ENCODE results near the gene HS6ST1. TPM values are rescaled to one million over a fixed set of nuclear protein-coding genes. Genes with fewer than 3 reads are reported as not detected.

HS6ST1 gene
- total RNA-seq, 1 experiment from 2014 or later: 63.3 TPM

DNA sequence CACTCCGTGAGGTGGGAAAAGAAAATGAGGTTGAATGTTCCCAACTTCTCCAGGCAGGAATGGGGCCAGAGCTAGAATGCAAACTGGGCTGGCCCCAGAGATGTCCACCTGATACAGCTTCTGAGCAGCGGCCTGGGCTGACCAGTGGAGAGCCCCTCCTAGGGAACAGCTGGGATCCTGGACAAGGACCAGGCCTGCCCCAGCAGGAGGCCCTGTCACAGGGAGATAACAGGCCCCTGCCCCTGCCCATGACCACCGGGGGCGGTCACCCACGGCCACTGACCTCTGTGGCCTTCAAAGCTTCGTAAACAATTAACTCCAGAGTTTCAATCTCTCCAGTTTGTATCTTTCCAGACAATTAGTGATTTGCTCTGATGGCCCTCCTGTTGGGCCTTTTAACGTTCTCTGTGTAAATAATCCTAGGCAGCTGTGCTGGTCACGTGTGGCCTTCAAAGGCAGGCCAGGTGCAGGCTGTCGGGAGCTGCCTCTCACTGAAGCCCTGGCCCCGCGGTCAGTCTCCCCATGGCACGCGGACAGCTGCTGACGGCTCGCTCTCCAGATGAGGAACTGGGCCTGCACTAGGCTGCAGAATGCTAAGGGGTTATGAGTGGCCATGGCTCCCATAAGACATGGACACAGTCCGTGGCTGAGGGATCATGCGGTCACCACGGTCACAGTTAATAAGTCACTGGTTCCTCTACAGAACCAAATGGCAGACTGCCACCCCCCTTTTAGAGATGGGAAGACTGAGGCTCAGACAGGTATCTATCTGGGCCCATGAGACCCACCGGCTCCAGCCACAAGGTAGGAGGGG lies 9.2 kb downstream of the HS6ST1 start:
- BruUV-seq (replicated peaks): no TSS peak
- no peak for TF ChIP-seq EZH2 (IDR thresholded peaks at IDR 0.05; ENCODE audit: borderline replicate concordance, low read depth, low read length, poor library complexity, severe bottlenecking)
- peaks cover 3% of the 10 kb centered on the region for H3K36me3 ChIP-seq (ENCODE audit: insufficient read depth, low read length, poor library complexity, severe bottlenecking)
- no peaks in the 10 kb centered on the region for H3K9me3 ChIP-seq (ENCODE audit: low read depth, low read length, poor library complexity, severe bottlenecking)
- no peak for DNase-seq (ENCODE audit: low spot score)
- intact Hi-C loops (cut with micrococcal nuclease; ENCODE audit: unreplicated experiment): loop anchor here (10.0 kb wide), 1 partner anchor 245 kb away; no protein-coding TSS in a partner anchor
- H3K4me3 ChIP-seq (ENCODE audit: low read depth, low read length, poor library complexity, severe bottlenecking): no peak overlapping the region
- no peaks in the 10 kb centered on the region for H3K27me3 ChIP-seq (replicated peaks; ENCODE audit: insufficient read depth, low read depth, low read length, poor library complexity)
- H3K4me1 ChIP-seq (ENCODE audit: insufficient read depth, low read length, poor library complexity, severe bottlenecking): peaks cover 24% of the 10 kb centered on the region
- ChIA-PET CTCF (no interaction called here), POLR2A (ENCODE audit: low non-redundant PET) (no interaction called here)
- peak overlapping the region; percentile 37 for H3K27ac ChIP-seq (ENCODE audit: low read depth, low read length, poor library complexity, severe bottlenecking)

DNA sequence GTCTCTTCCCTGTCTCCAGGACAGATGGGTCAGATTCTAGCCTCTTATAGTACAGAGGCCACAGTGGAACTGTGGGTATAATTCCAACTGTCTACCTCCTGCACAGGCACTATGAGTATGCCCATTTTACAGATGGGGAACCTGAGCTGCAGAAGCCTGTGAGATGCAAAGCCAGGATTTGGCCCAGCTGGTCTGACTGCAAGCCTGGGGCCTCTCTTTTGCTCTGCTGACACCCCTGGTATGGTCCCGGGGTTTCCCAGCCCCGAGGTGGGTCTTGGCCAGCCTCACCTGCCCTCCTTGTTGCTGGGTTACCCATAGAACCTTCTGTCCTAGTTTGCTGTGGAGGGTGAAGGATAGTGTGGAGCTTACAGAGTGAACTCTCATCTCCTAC lies 9.8 kb downstream of the HS6ST1 start:
- no TSS peak for BruUV-seq (replicated peaks)
- ChIA-PET CTCF (no interaction called here), POLR2A (ENCODE audit: low non-redundant PET) (no interaction called here)
- Histone ChIP-seq H3K36me3 (ENCODE audit: insufficient read depth, low read length, poor library complexity, severe bottlenecking) (no peaks in the 10 kb centered on the region), H3K9me3 (ENCODE audit: low read depth, low read length, poor library complexity, severe bottlenecking) (no peaks in the 10 kb centered on the region), H3K27ac (ENCODE audit: low read depth, low read length, poor library complexity, severe bottlenecking) (peak overlapping the region; percentile 37), H3K27me3 (replicated peaks; ENCODE audit: insufficient read depth, low read depth, low read length, poor library complexity) (no peaks in the 10 kb centered on the region), H3K4me1 (ENCODE audit: insufficient read depth, low read length, poor library complexity, severe bottlenecking) (peaks cover 24% of the 10 kb centered on the region), H3K4me3 (ENCODE audit: low read depth, low read length, poor library complexity, severe bottlenecking) (no peak overlapping the region)
- TF ChIP-seq, protein P1, sequence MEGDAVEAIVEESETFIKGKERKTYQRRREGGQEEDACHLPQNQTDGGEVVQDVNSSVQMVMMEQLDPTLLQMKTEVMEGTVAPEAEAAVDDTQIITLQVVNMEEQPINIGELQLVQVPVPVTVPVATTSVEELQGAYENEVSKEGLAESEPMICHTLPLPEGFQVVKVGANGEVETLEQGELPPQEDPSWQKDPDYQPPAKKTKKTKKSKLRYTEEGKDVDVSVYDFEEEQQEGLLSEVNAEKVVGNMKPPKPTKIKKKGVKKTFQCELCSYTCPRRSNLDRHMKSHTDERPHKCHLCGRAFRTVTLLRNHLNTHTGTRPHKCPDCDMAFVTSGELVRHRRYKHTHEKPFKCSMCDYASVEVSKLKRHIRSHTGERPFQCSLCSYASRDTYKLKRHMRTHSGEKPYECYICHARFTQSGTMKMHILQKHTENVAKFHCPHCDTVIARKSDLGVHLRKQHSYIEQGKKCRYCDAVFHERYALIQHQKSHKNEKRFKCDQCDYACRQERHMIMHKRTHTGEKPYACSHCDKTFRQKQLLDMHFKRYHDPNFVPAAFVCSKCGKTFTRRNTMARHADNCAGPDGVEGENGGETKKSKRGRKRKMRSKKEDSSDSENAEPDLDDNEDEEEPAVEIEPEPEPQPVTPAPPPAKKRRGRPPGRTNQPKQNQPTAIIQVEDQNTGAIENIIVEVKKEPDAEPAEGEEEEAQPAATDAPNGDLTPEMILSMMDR (conservative IDR thresholded peaks at IDR 0.05; ENCODE audit: low read depth, low read length): no peak
- TF ChIP-seq EZH2 (IDR thresholded peaks at IDR 0.05; ENCODE audit: borderline replicate concordance, low read depth, low read length, poor library complexity, severe bottlenecking): no peak
- DNase-seq (ENCODE audit: low spot score): no peak
- intact Hi-C loops (cut with micrococcal nuclease; ENCODE audit: unreplicated experiment): no loop called here

DNA sequence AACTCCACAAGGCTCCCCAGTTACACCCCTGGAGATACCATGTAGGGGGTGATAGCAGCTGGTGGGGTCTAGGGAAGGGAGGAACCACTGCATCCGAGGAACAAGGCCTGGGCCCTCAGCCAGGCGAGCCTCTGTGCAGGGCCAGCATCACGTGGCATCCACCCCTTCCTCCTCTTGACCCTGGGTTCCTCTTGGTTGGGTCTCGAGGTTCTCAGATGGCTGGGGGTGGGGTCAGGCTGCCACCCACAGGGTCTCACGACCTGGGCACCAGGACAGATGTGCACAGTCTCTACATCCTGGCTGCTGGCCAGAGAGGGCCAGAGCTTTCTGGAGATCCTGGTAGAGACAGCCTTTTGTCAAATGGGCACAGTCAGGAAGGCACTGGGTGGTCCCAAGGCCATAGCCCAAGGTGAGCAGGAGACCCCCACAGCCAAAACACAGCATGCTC lies 10.4 kb downstream of the HS6ST1 start:
- Histone ChIP-seq H3K9me3 (ENCODE audit: low read depth, low read length, poor library complexity, severe bottlenecking) (no peaks in the 10 kb centered on the region), H3K27ac (ENCODE audit: low read depth, low read length, poor library complexity, severe bottlenecking) (no peak overlapping the region), H3K27me3 (replicated peaks; ENCODE audit: insufficient read depth, low read depth, low read length, poor library complexity) (no peaks in the 10 kb centered on the region), H3K4me1 (ENCODE audit: insufficient read depth, low read length, poor library complexity, severe bottlenecking) (peaks cover 22% of the 10 kb centered on the region), H3K4me3 (ENCODE audit: low read depth, low read length, poor library complexity, severe bottlenecking) (no peak overlapping the region), H3K36me3 (ENCODE audit: insufficient read depth, low read length, poor library complexity, severe bottlenecking) (no peaks in the 10 kb centered on the region)
- no TSS peak for BruUV-seq (replicated peaks)
- ChIA-PET CTCF (no interaction called here), POLR2A (ENCODE audit: low non-redundant PET) (no interaction called here)
- DNase-seq (ENCODE audit: low spot score): no peak
- no peak for TF ChIP-seq EZH2 (IDR thresholded peaks at IDR 0.05; ENCODE audit: borderline replicate concordance, low read depth, low read length, poor library complexity, severe bottlenecking)
- TF ChIP-seq, protein P1 (conservative IDR thresholded peaks at IDR 0.05; ENCODE audit: low read depth, low read length): no peak
- intact Hi-C loops (cut with micrococcal nuclease; ENCODE audit: unreplicated experiment): no loop called here

Data from A673 (cell line).